Transverse colon (tissue), 4 donors: Measurements from ENCODE around the gene ENKUR. TPM values are rescaled to one million over a fixed set of nuclear protein-coding genes. Genes with fewer than 3 reads are reported as not detected.

Source experiments
- DNase-seq: peaks from one replicate; pipeline ENCODE4 v3.0.0-alpha.2; 2019
- H3K27ac ChIP-seq, 4 donors: fragments of 200-600 bp; sonication (generic); 2 replicates each; pipeline ENCODE4 v1.5.1; 2016 to 2018; ENCODE audit warnings: inconsistent platforms in 4 of 4
- H3K27me3 ChIP-seq: fragments of 200-600 bp; sonication (generic); 2 replicates; pipeline ENCODE4 v1.5.1; 2017; ENCODE audit warnings: inconsistent platforms
- H3K36me3 ChIP-seq, 4 donors: fragments of 200-600 bp; sonication (generic); 2 replicates each; pipeline ENCODE4 v1.5.1; 2017 to 2019; ENCODE audit warnings: inconsistent platforms in 4 of 4
- H3K4me1 ChIP-seq, 4 donors: fragments of 200-600 bp; sonication (generic); 2 replicates each; pipeline ENCODE4 v1.5.1; 2017 to 2020; ENCODE audit warnings: inconsistent platforms in 4 of 4
- H3K4me3 ChIP-seq, 4 donors: fragments of 200-600 bp; sonication (generic); 1 replicate in 1 of 4; 2 replicates in 3 of 4; pipeline versions ENCODE4 v1.5.1 to v1.6.1; 2017 to 2019; ENCODE audit warnings: inconsistent platforms in 4 of 4
- H3K9me3 ChIP-seq, 2 donors: fragments of 200-600 bp; sonication (generic); 2 replicates each; pipeline ENCODE4 v1.5.1; 2017 to 2019; ENCODE audit warnings: inconsistent platforms in 2 of 2
- EP300 ChIP-seq: sonication (generic); formaldehyde crosslinking; IDR thresholded peaks from one replicate; pipeline ENCODE4 v1.6.1; 2017; ENCODE audit warnings: antibody characterized with exemption, low read depth
- POLR2A ChIP-seq: fragments of 450-650 bp; IDR thresholded peaks from one replicate; pipeline ENCODE4 v1.6.1; 2016; ENCODE audit warnings: antibody characterized with exemption, mild to moderate bottlenecking, moderate library complexity
- POLR2AphosphoS5 ChIP-seq, 3 donors: sonication (generic); formaldehyde crosslinking; IDR thresholded peaks; one replicate each; pipeline ENCODE4 v1.6.1; 2016; ENCODE audit warnings: antibody characterized with exemption in 3 of 3
- WGBS, 2 donors: methylation state at CpG; one replicate each; pipeline ENCODE4 v1.1.5; 2018; ENCODE audit warnings: low coverage in 1 of 2; 5-methylcytosine and 5-hydroxymethylcytosine counted together
- in situ Hi-C, 4 donors: fragments of 200-750 bp; cut with MboI; loops; one replicate each; pipeline versions ENCODE4 v1.15.0 to v1.15.1; 2017; ENCODE audit warnings: low sequenced_read_pairs in 3 of 4, low pct_ligation_motif_present in 1 of 4, low pct_unique_long_range_greater_than_20kb in 1 of 4
- intact Hi-C: fragments of 100-400 bp; cut with DNase I; formaldehyde crosslinking; loops from one replicate; pipeline ENCODE4 v1.15.1; 2023; ENCODE audit warnings: low total_unique reads
- total RNA-seq, 4 donors: library from RNA; depleted of rRNA; stranded (reverse); fragments of >200 nt; gene quantifications; one replicate each; pipeline ENCODE4 v1.1.0, GENCODE V29; 2016
- TF ChIP-seq, protein P1 (sequence below), 5 experiments: fragments of 200-600 bp in 3 of 5; fragments of 450-650 bp in 2 of 5; sonication (generic) in 3 of 5; IDR thresholded peaks; 1 replicate in 2 of 5; 2 replicates in 3 of 5; pipeline ENCODE4 v1.5.1; 2016 to 2017; ENCODE audit warnings: antibody characterized with exemption in 5 of 5, inconsistent platforms in 3 of 5, mild to moderate bottlenecking in 2 of 5, moderate library complexity in 1 of 5

The ENKUR gene
- total RNA-seq, 4 donors from 2014 or later, result 1.1 TPM; not detected in 3

- TF ChIP-seq, protein P1, sequence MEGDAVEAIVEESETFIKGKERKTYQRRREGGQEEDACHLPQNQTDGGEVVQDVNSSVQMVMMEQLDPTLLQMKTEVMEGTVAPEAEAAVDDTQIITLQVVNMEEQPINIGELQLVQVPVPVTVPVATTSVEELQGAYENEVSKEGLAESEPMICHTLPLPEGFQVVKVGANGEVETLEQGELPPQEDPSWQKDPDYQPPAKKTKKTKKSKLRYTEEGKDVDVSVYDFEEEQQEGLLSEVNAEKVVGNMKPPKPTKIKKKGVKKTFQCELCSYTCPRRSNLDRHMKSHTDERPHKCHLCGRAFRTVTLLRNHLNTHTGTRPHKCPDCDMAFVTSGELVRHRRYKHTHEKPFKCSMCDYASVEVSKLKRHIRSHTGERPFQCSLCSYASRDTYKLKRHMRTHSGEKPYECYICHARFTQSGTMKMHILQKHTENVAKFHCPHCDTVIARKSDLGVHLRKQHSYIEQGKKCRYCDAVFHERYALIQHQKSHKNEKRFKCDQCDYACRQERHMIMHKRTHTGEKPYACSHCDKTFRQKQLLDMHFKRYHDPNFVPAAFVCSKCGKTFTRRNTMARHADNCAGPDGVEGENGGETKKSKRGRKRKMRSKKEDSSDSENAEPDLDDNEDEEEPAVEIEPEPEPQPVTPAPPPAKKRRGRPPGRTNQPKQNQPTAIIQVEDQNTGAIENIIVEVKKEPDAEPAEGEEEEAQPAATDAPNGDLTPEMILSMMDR (IDR thresholded peaks at IDR 0.05), result no peak
- no peak for TF ChIP-seq POLR2A
- no peak for TF ChIP-seq EP300
- TF ChIP-seq POLR2AphosphoS5 (IDR thresholded peaks at IDR 0.05), result no peak
- in situ Hi-C loops (no loop called here), intact Hi-C loops (no loop called here)
- 82 to 92% methylated on average over 2 to 3 of the region's 3 CpGs for WGBS, 2 donors
- DNase-seq, result no peak
- Histone ChIP-seq H3K4me3 (no peak overlapping the region), H3K4me1 (peaks cover 0 to 13% (median 0%) of the 10 kb centered on the region in 4 donors), H3K27ac (no peak overlapping the region), H3K36me3 (no peaks in the 10 kb centered on the region), H3K9me3 (no peaks in the 10 kb centered on the region), H3K27me3 (no peaks in the 10 kb centered on the region)
These were observed 40.8 kb upstream of the ENKUR start for GRCh38 chr10:25056726-25057125.

- Histone ChIP-seq H3K9me3 (no peaks in the 10 kb centered on the region), H3K36me3 (no peaks in the 10 kb centered on the region), H3K4me3 (no peak overlapping the region), H3K4me1 (peaks cover 0 to 19% (median 8%) of the 10 kb centered on the region in 4 donors), H3K27me3 (no peaks in the 10 kb centered on the region), H3K27ac (no peak overlapping the region)
- no peak for DNase-seq
- TF ChIP-seq EP300 (no peak), POLR2AphosphoS5 (IDR thresholded peaks at IDR 0.05) (no peak), POLR2A (no peak)
- TF ChIP-seq, protein P1 (IDR thresholded peaks at IDR 0.05), result no peak
- in situ Hi-C loops, result no loop called here
- 59 to 78% methylated on average over 1 of the region's 1 CpG for WGBS, 2 donors
- intact Hi-C loops, result no loop called here
These were observed 36.1 kb upstream of the ENKUR start for GRCh38 chr10:25052012-25052411.

DNA sequence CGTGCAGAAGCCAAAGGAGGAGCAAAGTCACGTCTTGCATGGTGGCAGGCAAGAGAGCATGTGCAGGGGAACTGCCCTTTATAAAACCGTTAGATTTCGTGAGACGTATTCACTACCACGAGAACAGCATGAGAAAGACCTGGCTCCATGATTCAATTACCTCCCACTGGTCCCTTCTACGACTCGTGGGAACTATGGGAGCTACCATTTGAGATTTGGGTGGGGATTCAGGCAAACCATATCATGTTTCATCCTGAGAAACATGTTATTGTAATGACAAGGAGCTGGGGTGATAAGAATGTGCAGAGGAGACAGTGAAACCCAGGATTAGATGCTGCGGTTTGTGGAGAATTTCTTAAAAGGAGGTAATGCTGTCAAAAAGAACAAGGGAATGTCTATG, 34.4 kb upstream of the ENKUR start:
- DNase-seq, result no peak
- Histone ChIP-seq H3K4me3 (no peak overlapping the region), H3K27me3 (no peaks in the 10 kb centered on the region), H3K4me1 (peaks cover 0 to 20% (median 8%) of the 10 kb centered on the region in 4 donors), H3K9me3 (no peaks in the 10 kb centered on the region), H3K27ac (no peak overlapping the region), H3K36me3 (no peaks in the 10 kb centered on the region)
- WGBS, 2 donors, result 83 to 88% methylated on average over 7 to 9 of the region's 9 CpGs
- intact Hi-C loops, result no loop called here
- in situ Hi-C loops, result no loop called here
- TF ChIP-seq, protein P1 (IDR thresholded peaks at IDR 0.05), result no peak
- no peak for TF ChIP-seq EP300
- no peak for TF ChIP-seq POLR2A
- TF ChIP-seq POLR2AphosphoS5 (IDR thresholded peaks at IDR 0.05), result no peak

GRCh38 chr10:25049966-25050365, 34.0 kb upstream of the ENKUR start:
- DNase-seq, result no peak
- TF ChIP-seq POLR2A, result no peak
- TF ChIP-seq, protein P1 (IDR thresholded peaks at IDR 0.05), result no peak
- TF ChIP-seq EP300, result no peak
- TF ChIP-seq POLR2AphosphoS5 (IDR thresholded peaks at IDR 0.05), result no peak
- no peak overlapping the region for H3K27ac ChIP-seq
- peaks cover 0 to 20% (median 8%) of the 10 kb centered on the region in 4 donors for H3K4me1 ChIP-seq
- no peaks in the 10 kb centered on the region for H3K27me3 ChIP-seq
- H3K4me3 ChIP-seq, result no peak overlapping the region
- no peaks in the 10 kb centered on the region for H3K36me3 ChIP-seq
- in situ Hi-C loops, result no loop called here
- 86 to 98% methylated on average over 2 of the region's 2 CpGs for WGBS, 2 donors
- H3K9me3 ChIP-seq, result no peaks in the 10 kb centered on the region
- intact Hi-C loops, result no loop called here
